Choroid plexus epithelial cell (primary cell): ENCODE measurements around the gene MARCHF4.

Experiments used
- DNase-seq: peaks from one replicate; pipeline ENCODE4 v3.0.0-alpha.2; 2010; ENCODE audit warnings: low read depth
- H3K4me3 ChIP-seq: 2 replicates; pipeline ENCODE4 v1.5.1; 2011; ENCODE audit warnings: low read depth, mild to moderate bottlenecking, control low read depth, low read length, moderate library complexity
- TF ChIP-seq, protein P1 (sequence below): conservative IDR thresholded peaks from 2 replicates; pipeline ENCODE4 v1.5.1; 2011; ENCODE audit warnings: low read depth, mild to moderate bottlenecking, control low read depth, inconsistent platforms, low read length, moderate library complexity

MARCHF4 gene

GRCh38 chr2:216344950-216345300 lies 27.4 kb downstream of the MARCHF4 start:
- DNase-seq = no peak
- no peak overlapping the region for H3K4me3 ChIP-seq
- TF ChIP-seq, protein P1, sequence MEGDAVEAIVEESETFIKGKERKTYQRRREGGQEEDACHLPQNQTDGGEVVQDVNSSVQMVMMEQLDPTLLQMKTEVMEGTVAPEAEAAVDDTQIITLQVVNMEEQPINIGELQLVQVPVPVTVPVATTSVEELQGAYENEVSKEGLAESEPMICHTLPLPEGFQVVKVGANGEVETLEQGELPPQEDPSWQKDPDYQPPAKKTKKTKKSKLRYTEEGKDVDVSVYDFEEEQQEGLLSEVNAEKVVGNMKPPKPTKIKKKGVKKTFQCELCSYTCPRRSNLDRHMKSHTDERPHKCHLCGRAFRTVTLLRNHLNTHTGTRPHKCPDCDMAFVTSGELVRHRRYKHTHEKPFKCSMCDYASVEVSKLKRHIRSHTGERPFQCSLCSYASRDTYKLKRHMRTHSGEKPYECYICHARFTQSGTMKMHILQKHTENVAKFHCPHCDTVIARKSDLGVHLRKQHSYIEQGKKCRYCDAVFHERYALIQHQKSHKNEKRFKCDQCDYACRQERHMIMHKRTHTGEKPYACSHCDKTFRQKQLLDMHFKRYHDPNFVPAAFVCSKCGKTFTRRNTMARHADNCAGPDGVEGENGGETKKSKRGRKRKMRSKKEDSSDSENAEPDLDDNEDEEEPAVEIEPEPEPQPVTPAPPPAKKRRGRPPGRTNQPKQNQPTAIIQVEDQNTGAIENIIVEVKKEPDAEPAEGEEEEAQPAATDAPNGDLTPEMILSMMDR = no peak

GRCh38 chr2:216344206-216344949 lies 27.9 kb downstream of the MARCHF4 start:
- TF ChIP-seq, protein P1 = no peak
- H3K4me3 ChIP-seq = no peak overlapping the region
- DNase-seq = no peak

DNA sequence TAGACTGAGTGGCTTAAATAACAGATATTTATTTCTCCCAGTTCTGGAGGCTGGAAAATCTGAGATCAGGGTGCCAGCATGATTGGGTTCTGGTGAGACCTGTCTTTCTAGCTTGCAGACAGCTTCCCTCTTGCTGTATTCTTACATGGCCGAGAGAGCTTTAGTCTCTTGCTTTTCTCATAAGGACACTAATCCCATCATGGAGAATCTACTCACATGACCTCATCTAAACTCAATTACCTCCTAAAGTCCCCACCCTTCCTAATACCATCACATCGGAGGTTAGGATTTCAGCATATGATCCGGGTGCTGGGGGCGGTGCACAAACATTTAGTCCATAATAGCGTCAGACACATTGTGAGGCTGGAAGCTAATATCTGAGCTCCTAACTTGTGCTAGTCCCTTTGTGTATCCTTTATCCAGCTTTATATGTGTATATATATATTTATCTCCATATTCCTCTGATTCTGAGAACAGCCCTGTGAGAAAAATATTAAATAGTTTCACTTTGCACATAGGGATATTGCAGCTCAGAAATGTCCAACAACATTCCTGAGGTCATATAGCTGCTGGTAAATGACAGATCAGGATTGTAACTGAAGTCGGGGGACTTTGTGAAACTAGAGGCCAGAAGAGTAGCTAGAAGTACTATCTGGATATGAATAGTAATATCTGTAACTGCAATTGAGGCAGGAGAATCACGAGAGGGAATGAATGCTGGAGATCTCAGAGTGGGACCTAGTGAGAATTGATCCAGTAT lies 28.9 kb downstream of the MARCHF4 start:
- peak; percentile 48 for DNase-seq
- H3K4me3 ChIP-seq = no peak overlapping the region
- TF ChIP-seq, protein P1 = no peak

DNA sequence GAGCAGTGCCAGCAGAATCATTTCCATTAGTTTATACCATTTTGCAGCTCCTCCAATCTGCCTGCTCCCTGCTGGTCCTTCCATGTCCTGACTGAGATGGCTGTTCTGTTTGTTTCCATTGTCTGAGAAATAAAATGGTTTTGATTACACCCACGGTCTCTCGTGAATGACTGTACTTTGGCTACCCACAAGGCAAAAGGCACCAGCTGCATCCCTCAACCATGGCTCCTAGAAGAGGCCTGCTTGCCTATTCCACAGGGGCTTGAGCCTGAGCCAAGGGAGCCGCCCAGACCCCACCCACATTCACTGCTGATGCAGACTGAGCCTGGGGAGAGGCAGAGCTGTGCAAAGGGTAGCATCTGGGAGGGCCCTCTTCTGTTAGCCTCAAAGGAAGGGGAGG lies 31.2 kb downstream of the MARCHF4 start:
- TF ChIP-seq, protein P1 = no peak
- H3K4me3 ChIP-seq = no peak overlapping the region
- DNase-seq = no peak

- TF ChIP-seq, protein P1 = no peak
- no peak overlapping the region for H3K4me3 ChIP-seq
- DNase-seq = no peak
Measured at GRCh38 chr2:216340280-216340631, 32.0 kb downstream of the MARCHF4 start.

- peak; percentile 63 for DNase-seq
- TF ChIP-seq, protein P1 = peak; percentile 39
- peak overlapping the region; percentile 20 for H3K4me3 ChIP-seq
Measured at GRCh38 chr2:216339456-216340279, 32.6 kb downstream of the MARCHF4 start.
